ENCODE measurements around the gene ABCD1.
"Not testable (repeated sequence)": the region's sequence is repeated elsewhere in the genome, so short reads cannot be mapped to it uniquely, and the experiment has no call there.

The ABCD1 gene

DNA sequence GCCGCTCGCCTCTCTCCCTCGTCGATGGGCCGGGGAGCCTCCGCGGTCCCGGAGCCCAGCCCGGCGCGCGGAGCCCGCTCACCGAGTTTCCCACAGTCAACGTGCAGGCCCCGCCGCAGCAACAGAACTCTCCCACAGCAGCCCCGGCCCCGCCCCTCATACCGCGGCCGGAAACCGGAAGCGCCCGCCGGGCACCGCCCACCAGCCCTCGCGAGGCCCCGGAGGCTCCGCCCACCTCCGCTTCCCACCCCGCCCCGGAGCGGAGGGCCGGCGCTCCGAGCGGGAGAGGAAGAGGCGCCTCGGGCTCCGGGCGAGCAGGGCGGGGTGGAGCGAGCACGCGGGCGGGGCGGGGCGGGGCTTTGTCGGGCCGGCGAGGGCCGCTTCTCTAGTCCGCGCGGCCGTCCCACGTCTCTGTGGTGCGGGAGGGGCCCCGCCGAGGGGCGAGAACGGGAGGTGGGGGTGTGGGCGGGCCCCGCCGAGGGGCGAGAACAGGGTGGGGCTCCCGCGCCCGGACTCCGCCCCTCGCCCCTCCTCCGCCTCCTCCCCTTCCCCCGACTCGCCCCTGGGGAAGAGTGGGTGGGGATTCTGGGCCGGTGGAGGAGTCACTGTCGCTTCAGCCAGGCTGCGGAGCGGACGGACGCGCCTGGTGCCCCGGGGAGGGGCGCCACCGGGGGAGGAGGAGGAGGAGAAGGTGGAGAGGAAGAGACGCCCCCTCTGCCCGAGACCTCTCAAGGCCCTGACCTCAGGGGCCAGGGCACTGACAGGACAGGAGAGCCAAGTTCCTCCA is at the start of gene ABCD1, which contains the start of gene BCAP31:
TSS of gene ABCD1 (plus strand) at position 605 of the 787 bp plus-strand sequence. CDS start 411 bp downstream, outside the sequence.
TSS of gene BCAP31 (minus strand) at position 136 of the 787 bp plus-strand sequence. CDS start 1,143 bp downstream, outside the sequence.
- TF ChIP-seq ZFX (IDR thresholded peaks at IDR 0.05): no peak
- TF ChIP-seq, protein P1, sequence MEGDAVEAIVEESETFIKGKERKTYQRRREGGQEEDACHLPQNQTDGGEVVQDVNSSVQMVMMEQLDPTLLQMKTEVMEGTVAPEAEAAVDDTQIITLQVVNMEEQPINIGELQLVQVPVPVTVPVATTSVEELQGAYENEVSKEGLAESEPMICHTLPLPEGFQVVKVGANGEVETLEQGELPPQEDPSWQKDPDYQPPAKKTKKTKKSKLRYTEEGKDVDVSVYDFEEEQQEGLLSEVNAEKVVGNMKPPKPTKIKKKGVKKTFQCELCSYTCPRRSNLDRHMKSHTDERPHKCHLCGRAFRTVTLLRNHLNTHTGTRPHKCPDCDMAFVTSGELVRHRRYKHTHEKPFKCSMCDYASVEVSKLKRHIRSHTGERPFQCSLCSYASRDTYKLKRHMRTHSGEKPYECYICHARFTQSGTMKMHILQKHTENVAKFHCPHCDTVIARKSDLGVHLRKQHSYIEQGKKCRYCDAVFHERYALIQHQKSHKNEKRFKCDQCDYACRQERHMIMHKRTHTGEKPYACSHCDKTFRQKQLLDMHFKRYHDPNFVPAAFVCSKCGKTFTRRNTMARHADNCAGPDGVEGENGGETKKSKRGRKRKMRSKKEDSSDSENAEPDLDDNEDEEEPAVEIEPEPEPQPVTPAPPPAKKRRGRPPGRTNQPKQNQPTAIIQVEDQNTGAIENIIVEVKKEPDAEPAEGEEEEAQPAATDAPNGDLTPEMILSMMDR (conservative IDR thresholded peaks at IDR 0.05): no peak
- H3K27ac ChIP-seq: peak within 1 kb of the TSS; percentile 95

GRCh38 chrX:153681175-153681574 is 43.5 kb upstream of the ABCD1 start:
- TF ChIP-seq, protein P1 (conservative IDR thresholded peaks at IDR 0.05): no peak
- H3K27ac ChIP-seq: no peak overlapping the region

DNA sequence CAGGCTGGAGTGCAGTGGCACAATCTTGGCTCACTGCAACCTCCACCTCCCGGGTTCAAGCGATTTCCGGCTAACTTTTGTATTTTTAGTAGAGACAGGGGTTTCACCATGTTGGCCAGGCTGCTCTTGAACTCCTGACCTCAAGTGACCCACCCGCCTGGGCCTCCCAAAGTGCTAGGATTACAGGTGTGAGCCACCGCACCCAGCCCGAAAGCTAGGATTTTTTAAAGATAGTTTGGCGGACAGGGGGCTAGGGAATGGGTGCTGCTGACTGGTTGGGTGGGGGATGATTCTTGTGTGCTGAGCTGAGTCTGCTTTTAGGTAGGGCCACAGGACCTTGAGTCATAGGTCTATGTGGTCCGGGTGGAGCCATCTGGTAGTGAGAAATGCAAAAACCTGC is 41.2 kb upstream of the ABCD1 start:
- not testable (repeated sequence) for H3K27ac ChIP-seq

DNA sequence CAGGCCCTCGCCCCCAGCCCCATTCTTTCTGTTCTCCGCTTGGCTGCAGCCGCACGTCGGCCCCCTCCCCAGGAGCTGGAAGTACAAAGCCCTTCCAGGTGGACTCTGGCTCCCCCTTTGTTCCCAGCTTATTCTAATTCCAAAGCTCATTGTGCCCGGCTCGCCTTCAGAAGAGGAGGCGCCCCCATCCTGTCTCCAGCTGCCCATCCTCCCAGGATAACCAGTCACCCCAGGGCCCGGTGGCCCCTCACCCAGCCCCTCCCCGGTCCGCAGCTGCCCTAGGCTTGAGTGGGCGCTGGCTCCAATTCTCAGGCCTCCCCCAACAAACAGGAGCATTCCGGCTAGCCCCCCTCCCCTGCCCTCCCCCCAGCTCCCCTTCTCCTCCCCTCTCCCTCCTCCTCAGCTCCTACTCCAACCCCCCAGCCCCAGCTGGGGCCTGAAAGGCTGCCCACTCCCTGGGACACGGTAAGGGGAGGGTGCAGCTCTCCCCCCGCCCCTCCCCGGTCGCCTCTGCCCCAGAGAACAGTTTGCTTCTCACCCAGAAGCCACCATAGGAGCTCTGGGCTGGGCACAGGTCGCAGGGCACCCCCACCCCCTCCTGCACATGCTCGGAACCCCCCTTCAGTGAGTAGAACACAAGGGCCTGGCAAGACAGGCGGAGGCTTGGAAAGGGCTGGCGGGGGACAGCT is 40.0 kb upstream of the ABCD1 start:
- H3K27ac ChIP-seq: no peak overlapping the region
- TF ChIP-seq, protein P1 (conservative IDR thresholded peaks at IDR 0.05): no peak
- TF ChIP-seq ZFX (IDR thresholded peaks at IDR 0.05): no peak

GRCh38 chrX:153685156-153685536 is 39.5 kb upstream of the ABCD1 start:
- no peak overlapping the region for H3K27ac ChIP-seq
- TF ChIP-seq, protein P1 (conservative IDR thresholded peaks at IDR 0.05): no peak
- no peak for TF ChIP-seq ZFX (IDR thresholded peaks at IDR 0.05)

- H3K27ac ChIP-seq: no peak overlapping the region
- TF ChIP-seq ZFX (IDR thresholded peaks at IDR 0.05): no peak
- TF ChIP-seq, protein P1 (conservative IDR thresholded peaks at IDR 0.05): no peak
Observed at GRCh38 chrX:153685751-153686696, 38.6 kb upstream of the ABCD1 start.

- no peak overlapping the region for H3K27ac ChIP-seq
- TF ChIP-seq ZFX (IDR thresholded peaks at IDR 0.05): no peak
- TF ChIP-seq, protein P1 (conservative IDR thresholded peaks at IDR 0.05): no peak
Observed at GRCh38 chrX:153686711-153687110, 37.9 kb upstream of the ABCD1 start.
